Superior temporal gyrus (tissue), 1 donor: ENCODE measurements around the gene LUZP1.
"Not testable (repeated sequence)": the region's sequence is repeated elsewhere in the genome, so short reads cannot be mapped to it uniquely, and the experiment has no call there.

Experiments
- DNase-seq: peaks from one replicate; pipeline ENCODE4 v3.0.0-alpha.2; 2016; ENCODE audit errors: extremely low spot score

Gene LUZP1

GRCh38 chr1:23188936-23189452 lies 20.3 kb upstream of the LUZP1 start:
- not testable (repeated sequence) for DNase-seq

DNA sequence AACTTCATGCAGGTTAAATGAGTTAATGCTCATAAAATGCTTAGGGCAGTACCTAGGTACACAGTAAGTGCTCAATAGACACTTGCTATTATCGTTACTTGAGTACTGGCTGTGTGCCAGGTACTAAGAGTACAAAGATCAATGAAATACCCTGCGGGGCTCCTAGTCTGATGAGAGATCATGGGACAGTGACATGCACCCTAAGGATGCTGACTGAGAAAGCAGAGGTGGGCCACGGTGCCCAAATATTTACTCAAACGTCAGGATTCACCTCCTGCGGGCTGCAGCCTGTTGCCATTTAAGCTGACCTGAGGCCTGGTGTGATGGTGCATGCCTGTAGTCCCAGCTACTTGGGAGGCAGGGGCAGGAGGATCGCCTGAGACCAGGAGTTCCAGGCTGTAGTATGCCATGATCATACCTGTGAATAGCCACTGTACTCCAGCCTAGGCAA lies 19.8 kb upstream of the LUZP1 start:
- no peak for DNase-seq

GRCh38 chr1:23187637-23188036 lies 19.0 kb upstream of the LUZP1 start:
- no peak for DNase-seq

DNA sequence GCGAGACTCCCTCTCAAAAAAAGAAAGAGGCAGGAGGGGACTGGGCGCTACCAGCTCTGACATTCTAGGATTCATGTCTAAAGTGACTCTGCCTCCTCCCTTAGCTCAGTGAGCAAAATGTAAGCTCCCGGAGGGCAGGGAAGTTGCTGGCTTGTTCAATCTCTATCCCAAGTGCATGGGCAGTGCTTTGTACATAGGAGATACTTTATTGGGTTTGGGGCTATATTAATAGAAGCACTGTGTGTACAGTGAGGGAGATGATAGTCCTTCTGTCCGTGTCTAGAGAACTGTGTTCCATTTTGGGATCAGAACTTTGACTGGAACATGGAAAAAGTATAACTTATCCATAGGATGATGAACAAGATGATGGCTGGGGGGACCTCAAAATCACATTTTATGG lies 16.7 kb upstream of the LUZP1 start:
- DNase-seq: no peak

GRCh38 chr1:23184212-23184934 lies 15.7 kb upstream of the LUZP1 start:
- peak; percentile 75 for DNase-seq

GRCh38 chr1:23179862-23180261 lies 11.2 kb upstream of the LUZP1 start:
- DNase-seq: no peak

DNA sequence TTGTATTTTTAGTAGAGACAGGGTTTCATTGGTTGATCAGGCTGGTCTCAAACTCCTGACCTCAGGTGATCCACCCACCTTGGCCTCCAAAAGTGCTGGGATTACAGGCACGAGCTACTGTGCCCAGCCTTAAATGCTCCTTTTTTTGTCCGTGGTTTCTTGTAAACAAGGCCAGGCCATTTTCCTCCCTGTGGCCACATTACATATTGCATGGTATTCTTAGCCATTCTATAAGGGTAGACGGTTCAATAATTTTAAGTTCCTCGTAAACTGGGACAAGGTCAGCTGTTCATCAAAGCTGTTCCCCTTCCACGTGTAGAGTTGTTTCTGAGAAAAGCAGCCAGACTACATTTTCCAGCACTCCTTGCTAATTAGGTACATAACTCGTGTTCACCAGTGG lies 10.3 kb upstream of the LUZP1 start:
- no peak for DNase-seq

DNA sequence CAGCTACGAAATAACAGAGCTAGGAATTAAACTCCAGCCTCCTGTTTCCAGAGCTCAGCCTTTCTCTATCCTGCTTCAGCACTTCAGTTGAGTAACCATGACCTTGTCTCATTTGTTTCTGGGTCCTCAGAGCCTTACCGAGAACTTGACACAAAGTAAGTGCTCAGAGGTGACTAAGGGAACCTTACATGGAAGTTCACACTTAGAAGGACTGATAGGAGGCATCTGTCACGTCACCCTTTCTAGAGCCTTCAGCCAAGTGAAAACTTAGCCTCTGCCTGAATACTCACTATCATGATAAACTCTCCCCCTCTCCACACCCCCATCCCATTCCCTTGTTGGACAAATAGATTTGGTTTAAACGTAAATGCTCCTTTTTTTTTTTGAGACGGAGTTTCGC lies 9.8 kb upstream of the LUZP1 start:
- peak; percentile 29 for DNase-seq

DNA sequence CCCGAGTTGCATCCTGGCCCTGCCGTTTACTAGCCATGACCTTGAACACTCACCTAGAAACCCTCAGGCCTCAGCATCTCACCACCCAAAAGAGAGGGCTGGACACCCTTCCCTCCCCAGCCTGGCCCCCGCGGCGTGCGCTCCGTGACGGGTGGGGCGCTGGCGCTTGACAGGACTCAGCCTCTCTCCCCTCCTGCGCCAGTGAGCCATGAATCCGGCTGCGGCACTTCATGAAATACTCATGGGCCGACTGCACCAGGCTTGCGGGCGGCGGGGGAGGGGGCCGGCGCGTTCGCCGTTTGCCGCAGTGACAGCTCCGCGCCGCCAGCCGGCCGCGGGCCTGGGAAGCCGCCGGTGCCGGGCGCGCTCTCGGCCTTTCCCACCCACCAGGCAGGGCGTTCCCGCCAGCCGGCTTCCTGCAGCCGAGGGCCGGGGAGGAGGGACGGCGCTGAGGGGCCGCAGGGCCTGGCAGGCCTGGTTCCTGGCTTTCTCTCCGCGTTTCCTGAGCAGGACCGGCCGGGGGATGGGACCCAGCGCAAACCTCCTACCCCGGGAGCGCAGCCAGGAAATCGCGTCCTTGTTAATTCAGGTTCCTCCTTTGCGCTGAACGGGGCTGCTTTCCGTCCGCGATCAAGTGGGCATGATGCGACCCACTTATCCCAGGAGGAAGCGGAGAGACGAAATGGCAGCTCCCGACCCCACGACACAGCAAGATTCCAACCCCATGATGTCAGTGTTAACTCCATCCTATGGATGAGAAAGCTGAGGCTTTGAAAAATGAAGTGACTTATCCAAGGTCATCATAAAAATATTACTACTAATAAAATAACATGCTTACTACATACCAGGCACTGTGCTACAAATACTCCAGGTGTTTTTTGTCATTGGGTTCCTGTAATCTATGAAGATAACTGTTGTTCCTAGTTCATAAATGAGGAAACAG lies 9.1 kb upstream of the LUZP1 start:
- peak; percentile 50 for DNase-seq

DNA sequence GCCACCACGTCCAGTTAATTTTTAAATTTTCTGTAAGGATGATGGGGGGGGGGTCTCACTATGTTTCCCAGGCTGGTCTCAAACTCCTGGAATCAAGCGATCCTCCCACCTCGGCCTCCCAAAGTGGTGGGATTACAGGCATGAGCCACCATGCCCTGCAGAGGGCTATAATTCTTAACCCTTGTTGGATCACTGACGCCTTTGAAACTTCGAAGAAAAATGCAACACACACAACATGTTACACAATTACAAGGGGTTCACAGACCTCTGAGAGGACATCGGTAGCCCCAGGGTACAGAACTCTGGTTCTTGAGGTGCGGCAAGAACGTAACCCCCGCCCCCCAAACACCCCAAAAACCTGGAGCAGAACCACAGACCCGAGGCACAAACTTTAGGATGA lies 8.4 kb upstream of the LUZP1 start:
- no peak for DNase-seq

DNA sequence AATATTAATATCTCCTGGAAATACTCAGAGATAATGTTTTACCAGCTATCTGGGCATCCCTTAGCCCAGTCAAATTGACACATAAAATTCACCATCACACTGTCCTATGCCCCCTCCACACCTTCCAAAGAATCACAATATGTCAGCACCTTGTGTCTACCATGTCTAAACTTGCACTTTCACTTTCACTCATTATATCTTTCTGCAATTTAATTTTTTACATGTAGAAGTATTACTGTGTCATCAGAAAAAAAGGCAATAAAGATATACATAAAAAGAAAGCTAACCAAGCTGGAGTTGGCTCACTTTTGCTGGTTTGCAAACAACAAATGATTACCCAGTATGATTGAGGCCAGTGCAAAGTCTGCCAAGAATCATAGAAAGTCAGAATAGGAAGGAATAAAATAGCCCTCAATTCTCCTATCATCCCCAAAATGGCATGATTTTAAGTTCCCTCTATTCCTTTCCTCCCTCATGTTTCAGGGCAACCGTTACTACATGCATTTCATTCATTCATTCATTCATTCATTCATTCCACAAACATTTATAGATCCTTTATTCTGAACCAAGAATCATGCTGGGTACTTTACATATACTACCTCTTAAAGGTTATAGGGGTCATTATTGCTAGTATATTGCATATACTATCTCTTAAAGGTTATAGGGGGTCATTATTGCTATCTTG lies 5.9 kb upstream of the LUZP1 start:
- DNase-seq: no peak

GRCh38 chr1:23171181-23171755 lies 2.6 kb upstream of the LUZP1 start:
- no peak for DNase-seq

- peak; percentile 52 for DNase-seq
Observed at GRCh38 chr1:23169727-23170335, 1.2 kb upstream of the LUZP1 start.

DNA sequence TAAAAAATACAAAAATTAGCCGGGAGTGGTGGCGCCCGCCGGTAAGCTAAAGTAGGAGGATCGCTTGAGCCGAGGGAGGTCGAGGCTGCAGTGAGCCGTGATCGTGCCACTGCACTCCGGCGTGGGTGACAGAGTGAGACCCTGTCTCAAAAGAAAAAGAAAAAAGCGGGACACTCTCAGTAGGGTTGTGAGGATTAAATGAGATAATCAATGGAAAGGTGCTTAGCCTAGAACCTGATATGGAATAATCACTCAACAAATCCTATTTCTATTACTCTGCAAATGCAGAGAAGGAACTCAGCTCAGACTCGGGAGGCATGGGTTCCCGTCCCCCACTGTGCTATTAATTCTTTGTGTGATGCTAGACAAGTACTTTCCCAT lies 529 bp upstream of the LUZP1 start:
- DNase-seq: no peak

GRCh38 chr1:23168079-23168444 lies 594 bp downstream of the LUZP1 start:
- no peak for DNase-seq

DNA sequence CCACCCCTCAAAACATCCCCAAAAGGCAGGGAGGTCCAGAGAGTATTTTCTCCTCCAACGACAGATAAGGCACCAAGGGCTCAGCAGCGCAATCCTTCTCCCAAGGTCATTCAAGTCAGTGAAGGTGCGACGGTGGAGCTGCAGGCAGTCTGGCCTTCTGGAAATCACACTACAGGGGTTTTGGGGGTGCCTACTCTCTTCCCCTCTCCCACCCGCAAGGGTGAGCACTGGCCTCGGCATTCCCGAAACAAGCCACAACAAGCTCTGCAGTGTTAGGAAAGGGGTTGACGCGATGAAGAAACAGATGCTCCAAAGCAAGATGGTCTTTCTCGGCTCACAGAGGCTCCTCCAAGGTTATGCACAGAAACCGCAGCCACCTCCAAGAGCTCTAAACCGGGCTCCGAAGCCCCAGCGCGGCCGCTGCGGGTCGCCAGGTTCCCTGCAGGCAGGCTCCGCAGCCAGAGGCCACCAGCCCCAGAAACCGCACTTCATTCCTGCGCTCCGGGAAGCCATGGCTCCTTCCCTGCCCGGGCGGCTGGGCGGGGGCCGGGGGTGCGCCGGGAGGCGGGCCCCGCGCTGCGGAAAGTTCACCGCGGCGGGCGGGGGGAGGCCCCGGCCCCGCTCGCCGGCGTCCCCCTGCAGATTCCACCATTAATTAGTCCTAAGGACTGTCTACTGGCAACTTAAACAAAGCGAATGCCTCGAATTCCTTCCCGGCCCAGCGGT lies 1.1 kb downstream of the LUZP1 start:
- peak; percentile 45 for DNase-seq

DNA sequence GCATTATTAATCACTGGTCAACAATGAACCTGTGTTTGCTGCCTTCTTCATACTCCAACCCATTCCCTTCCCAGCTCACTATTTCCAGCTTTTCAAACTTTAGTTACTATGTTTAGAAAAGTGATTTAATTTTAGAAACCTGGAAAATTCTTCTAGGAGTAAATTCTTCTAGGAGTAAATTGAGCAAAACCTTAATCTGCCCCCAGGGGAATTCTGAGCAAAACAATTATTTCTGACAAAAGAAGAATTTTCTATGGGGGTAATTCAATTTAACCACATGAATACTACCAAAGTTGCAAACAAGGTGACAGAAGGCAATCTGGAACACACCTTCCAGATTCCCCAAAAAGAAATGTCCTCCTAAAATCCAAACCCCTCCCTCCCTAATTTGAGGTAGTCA lies 1.8 kb downstream of the LUZP1 start:
- DNase-seq: no peak

DNA sequence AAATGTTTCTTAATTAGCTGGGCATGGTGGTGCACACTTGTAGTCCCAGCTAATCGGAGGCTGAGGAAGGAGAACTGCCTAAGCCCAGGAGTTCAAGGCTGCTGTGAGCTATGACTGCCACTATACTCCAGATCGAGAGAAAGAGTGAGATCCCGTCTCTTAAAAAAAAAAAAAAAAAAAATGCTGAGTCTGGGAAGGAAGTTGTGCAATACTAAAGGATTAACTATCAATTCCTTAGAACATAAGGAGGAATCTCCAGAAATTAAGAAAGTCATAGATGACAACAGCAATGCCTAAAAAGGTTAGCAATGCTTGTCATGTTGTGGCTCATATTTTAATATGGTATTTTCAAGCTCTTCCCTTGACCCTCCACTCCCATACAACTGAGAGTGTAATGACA lies 5.3 kb downstream of the LUZP1 start:
- DNase-seq: no peak

- DNase-seq: no peak
Observed at GRCh38 chr1:23159963-23160877, 8.4 kb downstream of the LUZP1 start.

GRCh38 chr1:23156940-23157339 lies 11.7 kb downstream of the LUZP1 start:
- DNase-seq: no peak
